H9 (cell line): ENCODE data around the gene CEP83. TPM values are rescaled to one million over a fixed set of nuclear protein-coding genes. Genes with fewer than 3 reads are reported as not detected.

Experiments used
- DNase-seq: peaks from one replicate; pipeline ENCODE4 v3.0.0-alpha.2; 2017
- H2AFZ ChIP-seq: one replicate; pipeline ENCODE4 v1.6.1; 2013; ENCODE audit warnings: mild to moderate bottlenecking, low read length, control low read depth, moderate library complexity
- H2AK5ac ChIP-seq: 2 replicates; pipeline ENCODE4 v1.6.1; 2013; ENCODE audit warnings: low read length, control low read depth, mixed read lengths; ENCODE audit not compliant: insufficient read length
- H2BK120ac ChIP-seq: one replicate; pipeline ENCODE4 v1.6.1; 2013; ENCODE audit warnings: low read depth, mild to moderate bottlenecking, low read length, control low read depth, inconsistent platforms; ENCODE audit not compliant: poor library complexity, severe bottlenecking
- H2BK12ac ChIP-seq: 2 replicates; pipeline ENCODE4 v1.6.1; 2013; ENCODE audit warnings: low read length, control low read depth, mixed read lengths, low read depth; ENCODE audit not compliant: insufficient read length
- H2BK15ac ChIP-seq: 2 replicates; pipeline ENCODE4 v1.6.1; 2013; ENCODE audit warnings: low read depth, low read length, control low read depth
- H2BK20ac ChIP-seq: one replicate; pipeline ENCODE4 v1.6.1; 2013; ENCODE audit warnings: low read depth, mild to moderate bottlenecking, low read length, control low read depth, inconsistent platforms; ENCODE audit not compliant: poor library complexity, severe bottlenecking
- H2BK5ac ChIP-seq: 2 replicates; pipeline ENCODE4 v1.6.1; 2013; ENCODE audit warnings: low read length, control low read depth, mixed read lengths; ENCODE audit not compliant: insufficient read length
- H3K14ac ChIP-seq: 2 replicates; pipeline ENCODE4 v1.6.1; 2013; ENCODE audit warnings: low read length, control low read depth; ENCODE audit not compliant: insufficient read depth
- H3K18ac ChIP-seq: 2 replicates; pipeline ENCODE4 v1.6.1; 2013; ENCODE audit warnings: low read depth, mild to moderate bottlenecking, mixed read lengths, low read length, control low read depth; ENCODE audit not compliant: insufficient read length
- H3K23ac ChIP-seq: 2 replicates; pipeline ENCODE4 v1.6.1; 2013; ENCODE audit warnings: low read length, control low read depth, mixed read lengths, low read depth; ENCODE audit not compliant: insufficient read length
- H3K23me2 ChIP-seq: 2 replicates; pipeline ENCODE4 v1.6.1; 2013; ENCODE audit warnings: low read depth, mild to moderate bottlenecking, mixed read lengths, low read length, control low read depth; ENCODE audit not compliant: insufficient read length, poor library complexity, severe bottlenecking
- H3K27ac ChIP-seq: 2 replicates; pipeline ENCODE4 v1.5.1; 2013; ENCODE audit warnings: low read length, control low read depth, mixed read lengths, low read depth; ENCODE audit not compliant: insufficient read length
- H3K27me3 ChIP-seq: 2 replicates; pipeline ENCODE4 v1.6.1; 2013; ENCODE audit warnings: low read length, control low read depth, inconsistent platforms; ENCODE audit not compliant: insufficient read depth
- H3K4ac ChIP-seq: 2 replicates; pipeline ENCODE4 v1.6.1; 2013; ENCODE audit warnings: low read depth, mild to moderate bottlenecking, control low read depth, inconsistent platforms, low read length, moderate library complexity
- H3K4me1 ChIP-seq: 2 replicates; pipeline ENCODE4 v1.6.1; 2013; ENCODE audit warnings: low read length, control low read depth, inconsistent platforms; ENCODE audit not compliant: insufficient read depth
- H3K4me2 ChIP-seq: 2 replicates; pipeline ENCODE4 v1.6.1; 2013; ENCODE audit warnings: low read length, control low read depth, mixed read lengths; ENCODE audit not compliant: insufficient read length, insufficient read depth
- H3K56ac ChIP-seq: 2 replicates; pipeline ENCODE4 v1.6.1; 2013; ENCODE audit warnings: low read depth, mild to moderate bottlenecking, mixed read lengths, low read length, control low read depth; ENCODE audit not compliant: insufficient read length
- H3K79me1 ChIP-seq: 2 replicates; pipeline ENCODE4 v1.6.1; 2013; ENCODE audit warnings: low read depth, mild to moderate bottlenecking, moderate library complexity, low read length, control low read depth, inconsistent platforms; ENCODE audit not compliant: insufficient read depth, poor library complexity, severe bottlenecking
- H3K79me2 ChIP-seq: 2 replicates; pipeline ENCODE4 v1.6.1; 2013; ENCODE audit warnings: low read length, control low read depth, inconsistent platforms; ENCODE audit not compliant: insufficient read depth
- H3K9ac ChIP-seq: 2 replicates; pipeline ENCODE4 v1.6.1; 2013; ENCODE audit warnings: low read length, control low read depth, mixed read lengths; ENCODE audit not compliant: insufficient read length; ENCODE audit errors: extremely low read depth
- H3K9me3 ChIP-seq: one replicate; pipeline ENCODE4 v1.6.1; 2013; ENCODE audit warnings: low read depth, low read length, inconsistent platforms; ENCODE audit not compliant: control insufficient read depth
- H3T11ph ChIP-seq: one replicate; pipeline ENCODE4 v1.6.1; 2013; ENCODE audit warnings: mild to moderate bottlenecking, low read length, control low read depth, inconsistent platforms
- H4K20me1 ChIP-seq: one replicate; pipeline ENCODE4 v1.6.1; 2013; ENCODE audit not compliant: control insufficient read depth, insufficient read length, insufficient read depth
- H4K5ac ChIP-seq: 2 replicates; pipeline ENCODE4 v1.6.1; 2013; ENCODE audit warnings: low read depth, mild to moderate bottlenecking, mixed read lengths, low read length, control low read depth; ENCODE audit not compliant: insufficient read length
- H4K8ac ChIP-seq: replicated peaks from 2 replicates; pipeline ENCODE4 v1.6.1; 2013; ENCODE audit warnings: low read length, control low read depth, mixed read lengths, low read depth; ENCODE audit not compliant: insufficient read length
- H4K91ac ChIP-seq: 2 replicates; pipeline ENCODE4 v1.6.1; 2013; ENCODE audit warnings: low read depth, mild to moderate bottlenecking, moderate library complexity, mixed read lengths, low read length, control low read depth; ENCODE audit not compliant: insufficient read length
- H3K27ac Mint-ChIP-seq, 3 experiments: 2 replicates in 2 of 3; 3 replicates in 1 of 3; pipeline ENCODE4 v1.8.0; 2020 to 2021; ENCODE audit warnings: mixed read lengths in 3 of 3, mild to moderate bottlenecking in 1 of 3, moderate library complexity in 1 of 3
- H3K27me3 Mint-ChIP-seq: 2 replicates; pipeline ENCODE4 v1.8.0; 2021; ENCODE audit warnings: low read depth, mild to moderate bottlenecking, moderate library complexity, mixed read lengths
- H3K36me3 Mint-ChIP-seq, 3 experiments: 2 replicates in 2 of 3; 3 replicates in 1 of 3; pipeline ENCODE4 v1.8.0; 2020 to 2021; ENCODE audit warnings: low read depth in 3 of 3, mixed read lengths in 3 of 3; ENCODE audit not compliant: insufficient read depth in 1 of 3
- H3K4me1 Mint-ChIP-seq, 2 experiments: 2 replicates each; pipeline ENCODE4 v1.8.0; 2020; ENCODE audit warnings: mixed read lengths in 2 of 2
- H3K4me3 Mint-ChIP-seq, 2 experiments: 2 replicates in 1 of 2; 3 replicates in 1 of 2; pipeline ENCODE4 v1.8.0; 2020 to 2021; ENCODE audit warnings: mild to moderate bottlenecking in 2 of 2, mixed read lengths in 2 of 2, moderate library complexity in 1 of 2
- H3K9me3 Mint-ChIP-seq, 2 experiments: 2 replicates in 1 of 2; 3 replicates in 1 of 2; pipeline ENCODE4 v1.8.0; 2020; ENCODE audit warnings: mild to moderate bottlenecking in 2 of 2, mixed read lengths in 2 of 2, moderate library complexity in 1 of 2
- WGBS: extraction: QIAGEN DNeasy Blood & Tissue Kit; methylation state at CpG from one replicate; pipeline ENCODE4 v1.1.7; 2013; ENCODE audit warnings: missing lambda C conversion rate, low lambda C conversion rate, mixed read lengths; ENCODE audit not compliant: insufficient read length; ENCODE audit errors: extremely low coverage; 5-methylcytosine and 5-hydroxymethylcytosine counted together
- total RNA-seq: library from RNA; stranded (reverse); gene quantifications from 2 replicates; pipeline ENCODE4 v1.2.1, GENCODE V29; 2021
- TF ChIP-seq, protein P1 (sequence below): fragments of 200-600 bp; sonication (generic); conservative IDR thresholded peaks from 3 replicates; pipeline ENCODE4 v1.8.0; 2021; ENCODE audit warnings: antibody characterized with exemption, mild to moderate bottlenecking

Gene CEP83
- total RNA-seq, 1 experiment from 2014 or later = 26.5 TPM

DNA sequence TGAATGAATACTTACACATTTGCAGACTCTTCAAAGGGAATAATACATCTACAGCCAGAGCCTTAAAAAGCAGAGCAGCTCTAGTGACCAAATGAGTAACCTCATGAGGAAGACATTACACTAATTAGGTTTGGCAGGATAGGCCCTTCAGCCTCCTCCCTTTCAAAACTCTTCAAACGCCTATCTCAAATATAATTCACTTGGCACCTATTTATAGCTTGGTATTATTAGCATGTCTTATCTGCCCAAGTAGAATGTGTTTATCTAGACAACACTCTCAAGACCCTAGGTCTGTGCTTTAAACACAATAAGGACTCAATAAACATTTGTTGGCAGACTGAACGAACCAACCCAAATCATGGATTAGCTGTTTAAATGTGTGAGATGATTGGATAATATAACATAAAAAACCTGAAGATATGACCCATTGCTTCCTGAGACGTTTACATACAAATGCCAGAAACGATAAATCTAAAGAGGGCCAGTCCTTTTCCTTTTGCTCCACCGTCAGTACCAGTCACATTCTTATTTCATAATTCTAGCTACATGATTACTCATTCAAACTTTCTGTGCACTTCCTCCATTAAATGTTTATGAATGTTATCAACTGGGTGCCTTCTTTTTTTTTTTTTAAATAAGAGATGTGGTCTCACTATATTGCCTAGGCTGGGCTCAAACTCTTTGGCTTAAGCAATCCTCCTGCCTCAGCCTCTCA is 123.3 kb downstream of the CEP83 start:
- Mint-ChIP-seq H3K36me3 (peaks cover 0 to 6% (median 4%) of the 10 kb centered on the region in 3 experiments; a peak in 4 of 7 replicates), H3K4me1 (peaks cover 10 to 11% of the 10 kb centered on the region in 2 experiments), H3K9me3 (no peaks in the 10 kb centered on the region), H3K27me3 (no peaks in the 10 kb centered on the region), H3K4me3 (no peak overlapping the region), H3K27ac (no peak overlapping the region)
- Histone ChIP-seq H2BK5ac (no peak overlapping the region), H3T11ph (no peak overlapping the region), H2BK20ac (no peak overlapping the region), H3K18ac (no peak overlapping the region), H4K91ac (no peak overlapping the region), H3K27me3 (no peaks in the 10 kb centered on the region), H2BK12ac (no peak overlapping the region), H3K4me2 (no peak overlapping the region), H4K8ac (no peak overlapping the region), H3K27ac (no peak overlapping the region), H3K56ac (no peak overlapping the region), H3K4me1 (no peaks in the 10 kb centered on the region), H3K14ac (no peak overlapping the region), H2BK120ac (no peak overlapping the region), H3K79me1 (no peaks in the 10 kb centered on the region), H4K20me1 (no peaks in the 10 kb centered on the region), H3K9ac (no peak overlapping the region), H2AK5ac (no peak overlapping the region), H2BK15ac (no peak overlapping the region), H3K23ac (no peak overlapping the region), H2AFZ (no peak overlapping the region), H3K9me3 (no peaks in the 10 kb centered on the region), H3K79me2 (no peaks in the 10 kb centered on the region), H4K5ac (no peak overlapping the region), H3K23me2 (no peaks in the 10 kb centered on the region), H3K4ac (no peak overlapping the region)
- WGBS = no CpG with 5 or more reads among the region's 5 CpGs
- DNase-seq = no peak
- TF ChIP-seq, protein P1, sequence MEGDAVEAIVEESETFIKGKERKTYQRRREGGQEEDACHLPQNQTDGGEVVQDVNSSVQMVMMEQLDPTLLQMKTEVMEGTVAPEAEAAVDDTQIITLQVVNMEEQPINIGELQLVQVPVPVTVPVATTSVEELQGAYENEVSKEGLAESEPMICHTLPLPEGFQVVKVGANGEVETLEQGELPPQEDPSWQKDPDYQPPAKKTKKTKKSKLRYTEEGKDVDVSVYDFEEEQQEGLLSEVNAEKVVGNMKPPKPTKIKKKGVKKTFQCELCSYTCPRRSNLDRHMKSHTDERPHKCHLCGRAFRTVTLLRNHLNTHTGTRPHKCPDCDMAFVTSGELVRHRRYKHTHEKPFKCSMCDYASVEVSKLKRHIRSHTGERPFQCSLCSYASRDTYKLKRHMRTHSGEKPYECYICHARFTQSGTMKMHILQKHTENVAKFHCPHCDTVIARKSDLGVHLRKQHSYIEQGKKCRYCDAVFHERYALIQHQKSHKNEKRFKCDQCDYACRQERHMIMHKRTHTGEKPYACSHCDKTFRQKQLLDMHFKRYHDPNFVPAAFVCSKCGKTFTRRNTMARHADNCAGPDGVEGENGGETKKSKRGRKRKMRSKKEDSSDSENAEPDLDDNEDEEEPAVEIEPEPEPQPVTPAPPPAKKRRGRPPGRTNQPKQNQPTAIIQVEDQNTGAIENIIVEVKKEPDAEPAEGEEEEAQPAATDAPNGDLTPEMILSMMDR = no peak
